ENCODE data around the gene MEGF11.

The MEGF11 gene

GRCh38 chr15:65869126-65869953 lies 384.2 kb downstream of the MEGF11 start, which contains the start of gene RAB11A (continued):
- TF ChIP-seq ZNF354C (tag by site-specific recombination; IDR thresholded peaks at IDR 0.05; ENCODE audit: borderline replicate concordance, low read depth) (no peak), ZNF623 (tag by site-specific recombination; IDR thresholded peaks at IDR 0.05) (peak; percentile 19; the same call in 1 of the 2 replicates), ZNF548 (tag by site-specific recombination; IDR thresholded peaks at IDR 0.05) (no peak), ZBTB17 (tag by site-specific recombination; IDR thresholded peaks at IDR 0.05) (peak; percentile 99), ZNF335 (tag by site-specific recombination; conservative IDR thresholded peaks at IDR 0.05) (peak; percentile 93), ZNF211 (tag by site-specific recombination; IDR thresholded peaks at IDR 0.05; ENCODE audit: low read depth) (no peak), ZNF449 (tag by site-specific recombination; IDR thresholded peaks at IDR 0.05) (peak; percentile 98), ZNF157 (tag by site-specific recombination; IDR thresholded peaks at IDR 0.05) (no peak), ZNF140 (tag by site-specific recombination; IDR thresholded peaks at IDR 0.05) (no peak), ZNF610 (tag by site-specific recombination; IDR thresholded peaks at IDR 0.05; ENCODE audit: borderline replicate concordance) (peak; percentile 92), ZNF513 (tag by site-specific recombination; IDR thresholded peaks at IDR 0.05) (no peak), OSR2 (tag by site-specific recombination; IDR thresholded peaks at IDR 0.05) (peak; percentile 75), ZFP69B (tag by site-specific recombination; IDR thresholded peaks at IDR 0.05) (peak; percentile 96), ZNF664 (tag by site-specific recombination; IDR thresholded peaks at IDR 0.05) (0 out of 2 replicates have a peak, but pooled peaks have one; percentile 3), ZNF580 (tag by site-specific recombination; IDR thresholded peaks at IDR 0.05) (peak; percentile 91), ZFP41 (tag by site-specific recombination; IDR thresholded peaks at IDR 0.05; ENCODE audit: borderline replicate concordance) (peak; percentile 81; the same call in 1 of the 2 replicates), ZNF16 (tag by site-specific recombination; IDR thresholded peaks at IDR 0.05; ENCODE audit: low read depth) (no peak), SCRT2 (tag by site-specific recombination; IDR thresholded peaks at IDR 0.05) (peak; percentile 56; the same call in 1 of the 2 replicates), ZNF239 (tag by site-specific recombination; IDR thresholded peaks at IDR 0.05) (0 out of 2 replicates have a peak, but pooled peaks have one; percentile 52), SP3 (tag by site-specific recombination; IDR thresholded peaks at IDR 0.05) (peak; percentile 99), INSM2 (tag by site-specific recombination; IDR thresholded peaks at IDR 0.05) (peak; percentile 73; the same call in 1 of the 2 replicates), ZNF791 (tag by site-specific recombination; IDR thresholded peaks at IDR 0.05) (no peak), ZNF621 (tag by site-specific recombination; IDR thresholded peaks at IDR 0.05) (no peak), ZEB2 (tag by site-specific recombination; IDR thresholded peaks at IDR 0.05) (peak; percentile 66), PRDM1 (tag by site-specific recombination; IDR thresholded peaks at IDR 0.05) (peak; percentile 4; the same call in 1 of the 2 replicates), ZNF2 (tag by site-specific recombination; IDR thresholded peaks at IDR 0.05) (peak; percentile 93), ZBTB11 (tag by site-specific recombination; conservative IDR thresholded peaks at IDR 0.05; ENCODE audit: low read depth) (peak; percentile 98), ZNF549 (tag by site-specific recombination; IDR thresholded peaks at IDR 0.05) (no peak), KLF10 (tag by site-specific recombination; IDR thresholded peaks at IDR 0.05) (peak; percentile 96), ZNF221 (tag by site-specific recombination; IDR thresholded peaks at IDR 0.05; ENCODE audit: borderline replicate concordance) (0 out of 2 replicates have a peak, but pooled peaks have one; percentile 39)
